ENCODE data around the gene TXNL4A.

GRCh38 chr18:79940814-79941472 lies 47.4 kb downstream of the TXNL4A start:
- TF ChIP-seq REST (IDR thresholded peaks at IDR 0.05; ENCODE audit: insufficient read depth in 1 of 2, low read depth in 2 of 2, low read length in 2 of 2) (no peak), POLR2AphosphoS5 (IDR thresholded peaks at IDR 0.05; ENCODE audit: low read depth, low read length) (no peak), SIN3A (IDR thresholded peaks at IDR 0.05; ENCODE audit: borderline replicate concordance, insufficient read depth, low read length) (no peak), FOXP2 (optimal IDR thresholded peaks at IDR 0.05; ENCODE audit: borderline replicate concordance, extremely low read depth, extremely low read length, insufficient read depth) (no peak)

Measured in PFSK-1 (cell line).